Right renal cortex interstitium (tissue), 3 donors: ENCODE data around the gene DST. TPM values are rescaled to one million over a fixed set of nuclear protein-coding genes. Genes with fewer than 3 reads are reported as not detected.

Experiments
- DNase-seq, 3 donors: peaks; one replicate each; pipeline ENCODE4 v3.0.0-alpha.2; 2013; ENCODE audit warnings: low read depth in 3 of 3, low spot score in 2 of 3
- polyA plus RNA-seq, 3 donors: library from polyadenylated mRNA; unstranded; fragments of 120-200 nt; gene quantifications; one replicate each; pipeline ENCODE4 v1.2.1, GENCODE V29; 2013; ENCODE audit not compliant: insufficient read length in 3 of 3

Gene DST
- polyA plus RNA-seq, 3 donors, result 173 to 216 (median 201) TPM

- DNase-seq, result no peak
These were observed 17.3 kb downstream of the DST start for GRCh38 chr6:56625356-56625755.

GRCh38 chr6:56624728-56625069 is 18.0 kb downstream of the DST start:
- no peak for DNase-seq

- no peak for DNase-seq
These were observed 18.5 kb downstream of the DST start for GRCh38 chr6:56624046-56624727.

GRCh38 chr6:56620229-56620868 is 22.3 kb downstream of the DST start:
- DNase-seq, result no peak

- DNase-seq, result no peak
These were observed 24.6 kb downstream of the DST start for GRCh38 chr6:56618050-56618449.

GRCh38 chr6:56616967-56617366 is 25.7 kb downstream of the DST start:
- no peak for DNase-seq

- DNase-seq, result no peak
These were observed 29.3 kb downstream of the DST start for GRCh38 chr6:56613247-56613851.

- no peak for DNase-seq
These were observed 34.4 kb downstream of the DST start for GRCh38 chr6:56608332-56608731.

- no peak for DNase-seq
These were observed 35.5 kb downstream of the DST start for GRCh38 chr6:56607111-56607752.

- DNase-seq, result no peak
These were observed 37.3 kb downstream of the DST start for GRCh38 chr6:56605435-56605834.

- DNase-seq, result no peak
These were observed 38.5 kb downstream of the DST start for GRCh38 chr6:56604186-56604585.

GRCh38 chr6:56601390-56601789 is 41.3 kb downstream of the DST start:
- no peak for DNase-seq

- DNase-seq, result no peak
These were observed 47.1 kb downstream of the DST start for GRCh38 chr6:56595490-56596122.

- no peak for DNase-seq
These were observed 48.0 kb downstream of the DST start for GRCh38 chr6:56594699-56595098.

GRCh38 chr6:56593801-56594318 is 48.8 kb downstream of the DST start:
- DNase-seq, result no peak

- DNase-seq, result no peak
These were observed 60.5 kb downstream of the DST start for GRCh38 chr6:56582236-56582635.

- no peak for DNase-seq
These were observed 61.3 kb downstream of the DST start for GRCh38 chr6:56581296-56581925.

- DNase-seq, result no peak
These were observed 62.4 kb downstream of the DST start for GRCh38 chr6:56580271-56580670.

- DNase-seq, result no peak
These were observed 63.4 kb downstream of the DST start for GRCh38 chr6:56579155-56579851.

- no peak for DNase-seq
These were observed 67.0 kb downstream of the DST start for GRCh38 chr6:56575736-56576135.
